ENCODE data around the gene ZNF548. TPM values are rescaled to one million over a fixed set of nuclear protein-coding genes. Genes with fewer than 3 reads are reported as not detected.
A peak's percentile ranks its signal among the peaks of the same experiment; 100 is the strongest.

ZNF548 gene
- total RNA-seq, 1 donor from 2014 or later, result 14.4 TPM

GRCh38 chr19:57355916-57356315, 33.7 kb upstream of the ZNF548 start:
- H3K4me3 ChIP-seq, result no peak overlapping the region
- no peak overlapping the region for H3K27ac ChIP-seq (replicated peaks)
- no peaks in the 10 kb centered on the region for H3K27me3 ChIP-seq (ENCODE audit: low read depth)
- H3K36me3 ChIP-seq, result peaks cover 78% of the 10 kb centered on the region
- TF ChIP-seq CTCF (IDR thresholded peaks at IDR 0.05; ENCODE audit: borderline replicate concordance), result no peak
- no peak for DNase-seq
- H3K9me3 ChIP-seq (replicated peaks), result peaks cover 87% of the 10 kb centered on the region
- H3K4me1 ChIP-seq, result peaks cover 42% of the 10 kb centered on the region
- intact Hi-C loops (cut with micrococcal nuclease), result no loop called here

- no peak for TF ChIP-seq CTCF (IDR thresholded peaks at IDR 0.05; ENCODE audit: borderline replicate concordance)
- no peak for DNase-seq
- Histone ChIP-seq H3K4me1 (peaks cover 42% of the 10 kb centered on the region), H3K4me3 (no peak overlapping the region), H3K9me3 (replicated peaks) (peaks cover 90% of the 10 kb centered on the region), H3K27ac (replicated peaks) (no peak overlapping the region), H3K36me3 (peaks cover 77% of the 10 kb centered on the region), H3K27me3 (ENCODE audit: low read depth) (no peaks in the 10 kb centered on the region)
- intact Hi-C loops (cut with micrococcal nuclease), result no loop called here
Observed at GRCh38 chr19:57357406-57357805, 32.2 kb upstream of the ZNF548 start.

GRCh38 chr19:57359300-57359699, 30.4 kb upstream of the ZNF548 start:
- no peak overlapping the region for H3K27ac ChIP-seq (replicated peaks)
- H3K27me3 ChIP-seq (ENCODE audit: low read depth), result no peaks in the 10 kb centered on the region
- no peak for TF ChIP-seq CTCF (IDR thresholded peaks at IDR 0.05; ENCODE audit: borderline replicate concordance)
- peaks cover 58% of the 10 kb centered on the region for H3K36me3 ChIP-seq
- H3K4me3 ChIP-seq, result no peak overlapping the region
- H3K4me1 ChIP-seq, result peaks cover 38% of the 10 kb centered on the region
- peaks cover 71% of the 10 kb centered on the region for H3K9me3 ChIP-seq (replicated peaks)
- intact Hi-C loops (cut with micrococcal nuclease), result no loop called here
- no peak for DNase-seq

- DNase-seq, result no peak
- peaks cover 41% of the 10 kb centered on the region for H3K4me1 ChIP-seq
- peak overlapping the region; percentile 88 for H3K4me3 ChIP-seq
- H3K9me3 ChIP-seq (replicated peaks), result peaks cover 51% of the 10 kb centered on the region
- H3K27ac ChIP-seq (replicated peaks), result peak overlapping the region; percentile 94
- no peaks in the 10 kb centered on the region for H3K27me3 ChIP-seq (ENCODE audit: low read depth)
- H3K36me3 ChIP-seq, result peaks cover 54% of the 10 kb centered on the region
- TF ChIP-seq CTCF (IDR thresholded peaks at IDR 0.05; ENCODE audit: borderline replicate concordance), result no peak
- intact Hi-C loops (cut with micrococcal nuclease), result no loop called here
Observed at GRCh38 chr19:57362419-57362818, 27.2 kb upstream of the ZNF548 start.

GRCh38 chr19:57362997-57363687, 26.5 kb upstream of the ZNF548 start, which contains the start of the genes TRAPPC2B and ZNF547:
Gene TRAPPC2B, plus strand, starts transcription at chr19:57363551. Its CDS starts 1,283 bp downstream, at chr19:57364834.
Gene ZNF547, plus strand, starts transcription at chr19:57363551. Its CDS starts 5,005 bp downstream, at chr19:57368556.
- Histone ChIP-seq H3K27ac (replicated peaks) (peak within 1 kb of the TSS; percentile 94), H3K4me3 (peak within 1 kb of the TSS; percentile 88), H3K27me3 (ENCODE audit: low read depth) (no peaks in the 10 kb centered on the region), H3K9me3 (replicated peaks) (peaks cover 44% of the 10 kb centered on the region), H3K36me3 (peaks cover 50% of the 10 kb centered on the region), H3K4me1 (peaks cover 46% of the 10 kb centered on the region)
- intact Hi-C loops (cut with micrococcal nuclease), result no loop called here
- DNase-seq, result peak; percentile 100
- TF ChIP-seq CTCF (IDR thresholded peaks at IDR 0.05; ENCODE audit: borderline replicate concordance), result no peak
